ENCODE data around the gene TMEM235. TPM values are rescaled to one million over a fixed set of nuclear protein-coding genes. Genes with fewer than 3 reads are reported as not detected.

Gene TMEM235
- total and polyA plus RNA-seq, 9 of the 15 experiments (the other 6 are each of a cell fraction or from before 2014, with no cell fraction given) = not detected

- TF ChIP-seq ZNF586 (CRISPR knock-in tag; conservative IDR thresholded peaks at IDR 0.05) = no peak
- no peak; the same call in 1 of the 2 replicates for TF ChIP-seq HLTF (IDR thresholded peaks at IDR 0.05)
- TF ChIP-seq CREB3L1 (IDR thresholded peaks at IDR 0.05; ENCODE audit: borderline replicate concordance, low read depth) = no peak
- no peak for TF ChIP-seq RAD51 (IDR thresholded peaks at IDR 0.05; ENCODE audit: borderline replicate concordance, low read depth)
- peak; percentile 65; the same call in 1 of the 2 replicates for TF ChIP-seq ESRRA (IDR thresholded peaks at IDR 0.05; ENCODE audit: borderline replicate concordance, low read depth)
- no peak for TF ChIP-seq THRAP3 (IDR thresholded peaks at IDR 0.05; ENCODE audit: borderline replicate concordance)
- no peak for TF ChIP-seq ZNF639 (CRISPR knock-in tag; conservative IDR thresholded peaks at IDR 0.05 in 1 of 2, IDR thresholded peaks at IDR 0.05 in 1 of 2)
- no peak for TF ChIP-seq SFPQ (IDR thresholded peaks at IDR 0.05; ENCODE audit: low read depth, low read length)
- TF ChIP-seq SIN3A (IDR thresholded peaks at IDR 0.05; ENCODE audit: borderline replicate concordance in 2 of 2, control insufficient read depth in 1 of 2, low read depth in 2 of 2, low read length in 2 of 2) = no peak
- no peak for TF ChIP-seq NKRF (IDR thresholded peaks at IDR 0.05; ENCODE audit: borderline replicate concordance)
- no peak for TF ChIP-seq POU5F1 (IDR thresholded peaks at IDR 0.05; ENCODE audit: borderline replicate concordance, low read depth, low read length, partially characterized antibody)
- TF ChIP-seq ZNF146 (CRISPR knock-in tag; IDR thresholded peaks at IDR 0.05; ENCODE audit: unreplicated experiment) = no peak
- TF ChIP-seq GATAD2A (IDR thresholded peaks at IDR 0.05) = peak; percentile 83; the same call in 1 of the 2 replicates
- TF ChIP-seq LEF1 (IDR thresholded peaks at IDR 0.05) = no peak
- no peak for TF ChIP-seq ELK3 (CRISPR knock-in tag; IDR thresholded peaks at IDR 0.05)
- TF ChIP-seq MEIS2 (IDR thresholded peaks at IDR 0.05; ENCODE audit: partially characterized antibody) = no peak
- TF ChIP-seq CHCHD3 (CRISPR knock-in tag; IDR thresholded peaks at IDR 0.05) = no peak
These were observed 27.1 kb downstream of the TMEM235 start (continued) for GRCh38 chr17:78258323-78259191.
